GM21737 (cell line): ENCODE measurements around the gene PHLPP1.

ENCODE experiments used
- ATAC-seq: cut with Tn5 transposase; IDR thresholded peaks from one replicate; pipeline ENCODE4 v1.9.1; 2021; ENCODE audit warnings: mild to moderate bottlenecking, moderate library complexity; ENCODE audit not compliant: unreplicated experiment

Gene PHLPP1

GRCh38 chr18:62975785-62976184, 260.4 kb downstream of the PHLPP1 start:
- ATAC-seq = no peak

- ATAC-seq = no peak
Observed at GRCh38 chr18:62976227-62976626, 260.9 kb downstream of the PHLPP1 start.

- ATAC-seq = no peak
Observed at GRCh38 chr18:62977512-62977911, 262.2 kb downstream of the PHLPP1 start.

- no peak for ATAC-seq
Observed at GRCh38 chr18:62978251-62979049, 263.1 kb downstream of the PHLPP1 start.

GRCh38 chr18:62979176-62979575, 263.8 kb downstream of the PHLPP1 start:
- no peak for ATAC-seq

GRCh38 chr18:62979900-62980299, 264.6 kb downstream of the PHLPP1 start:
- ATAC-seq = no peak

- ATAC-seq = no peak
Observed at GRCh38 chr18:62981566-62981965, 266.2 kb downstream of the PHLPP1 start.

GRCh38 chr18:62982600-62983251, 267.4 kb downstream of the PHLPP1 start:
- ATAC-seq = no peak

GRCh38 chr18:62984656-62985315, 269.4 kb downstream of the PHLPP1 start:
- no peak for ATAC-seq

- ATAC-seq = no peak
Observed at GRCh38 chr18:62986490-62986889, 271.1 kb downstream of the PHLPP1 start.

GRCh38 chr18:62987055-62987830, 271.9 kb downstream of the PHLPP1 start:
- no peak for ATAC-seq

GRCh38 chr18:62987859-62988258, 272.5 kb downstream of the PHLPP1 start:
- no peak for ATAC-seq

- no peak for ATAC-seq
Observed at GRCh38 chr18:62988471-62988870, 273.1 kb downstream of the PHLPP1 start.

GRCh38 chr18:62989195-62989594, 273.9 kb downstream of the PHLPP1 start:
- ATAC-seq = no peak

GRCh38 chr18:62990653-62991052, 275.3 kb downstream of the PHLPP1 start:
- no peak for ATAC-seq

- ATAC-seq = no peak
Observed at GRCh38 chr18:62991389-62991788, 276.0 kb downstream of the PHLPP1 start.

GRCh38 chr18:62991959-62992358, 276.6 kb downstream of the PHLPP1 start:
- ATAC-seq = no peak

- ATAC-seq = no peak
Observed at GRCh38 chr18:62992877-62993365, 277.6 kb downstream of the PHLPP1 start.

- no peak for ATAC-seq
Observed at GRCh38 chr18:62996566-62996965, 281.2 kb downstream of the PHLPP1 start.

GRCh38 chr18:62997076-62997475, 281.7 kb downstream of the PHLPP1 start:
- ATAC-seq = no peak

GRCh38 chr18:62998443-62998842, 283.1 kb downstream of the PHLPP1 start:
- no peak for ATAC-seq
